HG03139 (cell line): ENCODE results near the gene KRTAP2-3.
"Not testable (repeated sequence)": the region's sequence is repeated elsewhere in the genome, so short reads cannot be mapped to it uniquely, and the experiment has no call there.

ENCODE experiments used
- ATAC-seq: cut with Tn5 transposase; IDR thresholded peaks from one replicate; pipeline ENCODE4 v1.9.1; 2021; ENCODE audit not compliant: unreplicated experiment

KRTAP2-3 gene

GRCh38 chr17:41037853-41038350 is 22.0 kb downstream of the KRTAP2-3 start:
- no peak for ATAC-seq

GRCh38 chr17:41034346-41034935 is 25.5 kb downstream of the KRTAP2-3 start, which contains the start of gene KRTAP1-3:
Gene KRTAP1-3 (minus strand): TSS chr17:41034874. CDS start chr17:41034821, 53 bp downstream.
- not testable (repeated sequence) for ATAC-seq

- no peak for ATAC-seq
These were observed 30.2 kb downstream of the KRTAP2-3 start, which contains the start of gene KRTAP1-4 for GRCh38 chr17:41029633-41030245. Gene KRTAP1-4 (minus strand): TSS chr17:41030195. CDS start chr17:41030078, 117 bp downstream.

DNA sequence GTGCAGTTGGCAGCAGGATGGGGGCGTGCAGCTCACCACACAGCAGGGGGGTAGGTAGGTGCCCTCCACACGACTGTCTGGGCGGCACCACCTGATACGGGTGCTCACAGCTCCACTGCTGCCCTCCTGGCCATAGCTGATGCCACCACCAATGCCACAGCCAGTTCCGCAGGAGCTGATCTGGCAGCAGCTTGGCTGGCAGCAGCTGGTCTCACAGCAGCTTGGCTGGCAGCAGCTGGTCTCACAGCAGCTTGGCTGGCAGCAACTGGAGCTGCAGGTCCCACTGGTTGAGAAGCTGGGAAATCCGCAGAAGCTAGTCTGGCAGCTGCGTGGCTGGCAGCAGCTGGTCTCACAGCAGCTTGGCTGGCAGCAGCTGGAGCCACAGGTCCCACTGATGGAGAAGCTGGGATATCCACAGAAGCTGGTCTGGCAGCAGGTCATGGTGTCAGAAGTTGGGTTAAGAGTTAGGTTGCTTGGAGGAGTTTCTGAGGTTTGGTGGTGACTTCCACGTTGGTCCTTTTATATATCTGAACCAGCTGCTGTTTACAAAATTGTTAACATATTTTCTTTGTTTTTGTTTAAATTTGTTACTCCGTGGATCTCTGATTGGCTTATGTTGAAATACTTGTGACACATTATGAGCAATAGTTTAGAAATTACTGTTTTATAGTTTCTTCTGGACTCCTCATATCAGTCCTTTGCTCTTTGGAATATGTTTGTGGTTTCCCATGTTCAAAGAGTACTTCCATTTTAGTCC is 33.0 kb downstream of the KRTAP2-3 start, which contains the start of gene KRTAP1-5:
Gene KRTAP1-5 (minus strand): TSS at position 494 of the 757 bp plus-strand sequence. CDS start 53 bp downstream, at position 441.
- ATAC-seq: no peak

- no peak for ATAC-seq
These were observed 35.2 kb downstream of the KRTAP2-3 start for GRCh38 chr17:41024697-41025096.

- ATAC-seq: no peak
These were observed 39.6 kb downstream of the KRTAP2-3 start for GRCh38 chr17:41020336-41020735.

DNA sequence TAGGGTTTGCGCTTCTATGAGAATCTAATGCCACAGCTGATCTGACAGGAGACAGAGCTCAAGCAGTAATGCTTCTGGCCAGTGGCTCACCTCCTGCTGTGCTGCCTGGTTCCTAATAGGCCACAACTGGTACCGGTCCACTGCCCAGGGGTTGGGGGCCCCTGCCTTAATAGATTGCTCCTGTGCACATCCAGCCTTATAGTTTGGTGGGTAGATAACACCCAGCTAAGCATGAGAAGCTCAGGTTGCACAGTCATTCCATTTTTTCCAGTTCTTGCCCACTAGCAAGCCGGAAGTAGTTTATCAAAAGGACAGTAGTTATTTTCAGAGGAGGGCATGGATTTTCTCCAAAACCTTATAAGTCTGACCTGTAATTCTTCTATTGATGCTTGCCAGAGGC is 40.5 kb downstream of the KRTAP2-3 start:
- ATAC-seq: no peak

- ATAC-seq: no peak
These were observed 41.4 kb downstream of the KRTAP2-3 start for GRCh38 chr17:41018541-41018940.

- ATAC-seq: no peak
These were observed 43.2 kb downstream of the KRTAP2-3 start for GRCh38 chr17:41016578-41017215.

GRCh38 chr17:41015454-41015853 is 44.5 kb downstream of the KRTAP2-3 start:
- no peak for ATAC-seq

GRCh38 chr17:41013606-41014005 is 46.3 kb downstream of the KRTAP2-3 start:
- no peak for ATAC-seq

DNA sequence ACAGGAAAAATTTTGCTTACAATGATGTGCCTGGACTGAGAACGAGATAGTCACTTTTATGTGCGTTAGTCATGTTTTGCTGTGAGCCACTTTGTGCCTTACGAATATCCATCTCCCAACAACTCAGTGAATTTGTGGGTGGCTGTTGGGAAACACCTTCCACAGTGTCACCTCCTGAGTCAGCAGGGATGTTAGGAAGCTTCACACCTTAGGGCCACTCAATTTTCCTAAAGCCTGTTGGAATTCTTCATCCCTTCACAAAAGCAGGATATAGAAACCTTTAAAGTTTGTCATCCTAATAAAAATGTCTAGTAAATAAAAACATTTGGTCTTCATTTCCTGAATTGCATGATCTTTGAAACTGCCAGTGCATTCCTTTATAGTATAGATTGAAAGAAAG is 46.7 kb downstream of the KRTAP2-3 start:
- ATAC-seq: no peak

GRCh38 chr17:41012326-41013120 is 47.4 kb downstream of the KRTAP2-3 start:
- ATAC-seq: no peak

- no peak for ATAC-seq
These were observed 49.5 kb downstream of the KRTAP2-3 start for GRCh38 chr17:41010441-41010840.

DNA sequence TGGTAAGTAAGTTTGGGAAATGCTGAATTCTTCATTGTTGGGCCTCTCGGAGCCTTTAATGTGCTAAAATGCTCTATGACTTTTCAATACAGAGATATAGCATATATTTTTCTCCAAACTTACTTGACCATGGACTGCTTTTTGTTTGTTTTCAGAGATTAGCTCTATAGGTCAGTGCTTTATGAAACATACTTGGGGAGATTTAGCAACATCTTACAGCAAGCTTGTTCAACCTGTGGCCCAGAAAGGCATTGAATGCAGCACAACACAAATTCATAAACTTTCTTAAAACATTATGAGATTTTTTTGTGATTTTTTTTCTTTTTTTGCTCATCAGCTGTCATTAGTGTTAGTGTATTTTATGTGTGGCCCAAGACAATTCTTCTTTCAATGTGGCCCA is 50.0 kb downstream of the KRTAP2-3 start:
- no peak for ATAC-seq

DNA sequence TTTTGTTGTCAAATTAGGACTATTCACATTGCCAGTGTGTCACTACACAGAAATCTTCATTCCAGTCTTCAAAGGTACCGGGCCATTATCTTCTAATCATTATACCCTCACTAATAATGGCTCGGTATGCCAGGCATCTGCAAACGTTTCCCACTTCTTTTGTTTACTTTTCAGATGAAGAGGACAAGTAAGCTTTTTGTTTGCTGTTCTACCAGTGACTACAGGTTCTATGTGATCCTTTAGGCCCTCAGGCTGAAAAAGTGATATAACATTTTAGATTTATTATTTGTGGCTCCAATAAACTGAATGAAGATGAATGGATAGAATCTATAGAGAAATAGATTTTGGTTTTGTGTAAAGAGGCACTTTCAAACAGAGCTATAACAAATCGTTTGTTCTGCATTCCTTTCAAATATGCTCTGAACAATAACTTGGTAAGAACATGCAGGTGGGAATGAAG is 50.6 kb downstream of the KRTAP2-3 start:
- ATAC-seq: no peak
